WI38 (cell line): ENCODE results near the gene LRRC10B.

Experiments
- H3K4me3 ChIP-seq: 2 replicates; pipeline ENCODE4 v1.5.1; 2011; ENCODE audit warnings: low read depth, mild to moderate bottlenecking, control low read depth, low read length
- TF ChIP-seq, protein P1 (sequence below): IDR thresholded peaks from 2 replicates; pipeline ENCODE4 v1.5.1; 2012; ENCODE audit warnings: low read depth, mild to moderate bottlenecking, control low read depth, low read length

The LRRC10B gene

GRCh38 chr11:61495801-61496601, 12.5 kb upstream of the LRRC10B start:
- no peak overlapping the region for H3K4me3 ChIP-seq
- TF ChIP-seq, protein P1, sequence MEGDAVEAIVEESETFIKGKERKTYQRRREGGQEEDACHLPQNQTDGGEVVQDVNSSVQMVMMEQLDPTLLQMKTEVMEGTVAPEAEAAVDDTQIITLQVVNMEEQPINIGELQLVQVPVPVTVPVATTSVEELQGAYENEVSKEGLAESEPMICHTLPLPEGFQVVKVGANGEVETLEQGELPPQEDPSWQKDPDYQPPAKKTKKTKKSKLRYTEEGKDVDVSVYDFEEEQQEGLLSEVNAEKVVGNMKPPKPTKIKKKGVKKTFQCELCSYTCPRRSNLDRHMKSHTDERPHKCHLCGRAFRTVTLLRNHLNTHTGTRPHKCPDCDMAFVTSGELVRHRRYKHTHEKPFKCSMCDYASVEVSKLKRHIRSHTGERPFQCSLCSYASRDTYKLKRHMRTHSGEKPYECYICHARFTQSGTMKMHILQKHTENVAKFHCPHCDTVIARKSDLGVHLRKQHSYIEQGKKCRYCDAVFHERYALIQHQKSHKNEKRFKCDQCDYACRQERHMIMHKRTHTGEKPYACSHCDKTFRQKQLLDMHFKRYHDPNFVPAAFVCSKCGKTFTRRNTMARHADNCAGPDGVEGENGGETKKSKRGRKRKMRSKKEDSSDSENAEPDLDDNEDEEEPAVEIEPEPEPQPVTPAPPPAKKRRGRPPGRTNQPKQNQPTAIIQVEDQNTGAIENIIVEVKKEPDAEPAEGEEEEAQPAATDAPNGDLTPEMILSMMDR = no peak

GRCh38 chr11:61496602-61497400, 11.7 kb upstream of the LRRC10B start:
- TF ChIP-seq, protein P1 = no peak
- H3K4me3 ChIP-seq = no peak overlapping the region

DNA sequence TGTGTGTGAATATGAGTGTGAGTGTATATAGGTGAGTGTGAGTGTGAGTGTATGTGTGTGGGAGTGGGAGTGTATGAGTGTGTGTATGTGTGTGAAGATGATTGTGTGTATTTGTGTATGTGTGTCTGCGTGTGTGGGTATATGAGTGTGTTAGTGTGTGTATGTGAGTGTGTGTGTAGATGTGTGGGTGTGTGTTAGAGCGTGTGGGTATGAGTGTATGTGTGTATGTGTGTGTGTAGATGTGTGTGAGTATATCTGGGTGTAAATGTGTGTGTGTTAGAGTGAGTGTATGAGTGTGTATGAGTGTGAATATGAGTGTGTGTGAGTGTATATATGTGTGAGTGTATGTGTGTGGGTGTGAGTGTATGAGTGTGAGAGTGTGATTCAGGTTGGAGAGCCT, 11.1 kb upstream of the LRRC10B start:
- TF ChIP-seq, protein P1 = no peak
- H3K4me3 ChIP-seq = no peak overlapping the region

- no peak overlapping the region for H3K4me3 ChIP-seq
- TF ChIP-seq, protein P1 = no peak
These were observed 10.7 kb upstream of the LRRC10B start for GRCh38 chr11:61497876-61498275.

DNA sequence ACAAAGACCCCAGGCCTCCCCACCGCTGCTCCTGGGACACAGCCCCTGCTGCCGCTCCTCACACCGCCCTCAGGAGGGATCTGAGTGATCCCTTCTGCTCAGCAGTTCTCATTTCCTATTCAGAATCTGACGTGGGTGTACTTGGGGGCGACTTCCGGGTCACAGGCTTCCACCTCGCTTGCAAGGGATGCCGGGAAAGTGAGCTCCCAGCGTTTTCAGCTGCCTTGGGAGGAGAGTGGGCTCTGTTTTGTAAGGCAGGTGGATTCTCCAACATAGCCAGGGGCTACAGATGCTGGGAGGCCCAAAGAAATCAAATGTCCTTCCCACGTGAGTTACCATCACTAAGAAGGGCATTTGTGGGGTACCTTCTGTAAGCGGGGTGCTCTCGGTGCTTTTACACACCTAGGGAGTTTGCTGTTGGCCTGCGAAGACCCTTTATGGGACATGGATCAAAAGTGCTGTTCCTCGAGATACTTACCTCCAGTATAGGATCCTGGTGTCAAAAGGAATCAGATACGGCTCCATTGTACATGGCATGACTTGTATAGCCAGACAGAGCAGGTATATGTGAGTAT, 9.7 kb upstream of the LRRC10B start:
- TF ChIP-seq, protein P1 = no peak
- H3K4me3 ChIP-seq = no peak overlapping the region

- TF ChIP-seq, protein P1 = no peak
- no peak overlapping the region for H3K4me3 ChIP-seq
These were observed 8.6 kb upstream of the LRRC10B start for GRCh38 chr11:61499816-61500491.
